Activated naive CD4-positive, alpha-beta T cell treated with anti-CD3 and anti-CD28 coated beads for 36 hours (primary cell): Measurements from ENCODE around the gene HDGFL3. TPM values are rescaled to one million over a fixed set of nuclear protein-coding genes. Genes with fewer than 3 reads are reported as not detected.
"Not testable (repeated sequence)": the region's sequence is repeated elsewhere in the genome, so short reads cannot be mapped to it uniquely, and the experiment has no call there.

Experiments used
- CTCF ChIA-PET: fragments of 350-600 bp; sonication (Branson Sonifier 250); formaldehyde crosslinking; loops from one replicate; lab custom pipeline; 2021; ENCODE audit warnings: antibody characterized with exemption; lab: Charles Lee
- DNase-seq: peaks from one replicate; pipeline ENCODE4 v3.0.0-alpha.2; 2020
- H3K27ac Mint-ChIP-seq: one replicate; pipeline ENCODE4 v1.8.0; 2021; ENCODE audit warnings: mild to moderate bottlenecking, mixed read lengths
- H3K27me3 Mint-ChIP-seq: one replicate; pipeline ENCODE4 v1.8.0; 2021; ENCODE audit warnings: low read depth, mixed read lengths
- H3K36me3 Mint-ChIP-seq: one replicate; pipeline ENCODE4 v1.8.0; 2021; ENCODE audit warnings: low read depth, mixed read lengths
- H3K4me1 Mint-ChIP-seq: one replicate; pipeline ENCODE4 v1.8.0; 2021; ENCODE audit warnings: low read depth, mixed read lengths
- H3K4me3 Mint-ChIP-seq: one replicate; pipeline ENCODE4 v1.8.0; 2021; ENCODE audit warnings: mild to moderate bottlenecking, moderate library complexity, mixed read lengths
- H3K9me3 Mint-ChIP-seq: one replicate; pipeline ENCODE4 v1.8.0; 2021; ENCODE audit warnings: mixed read lengths
- intact Hi-C: fragments of 100-400 bp; cut with micrococcal nuclease; formaldehyde crosslinking; loops from one replicate; pipeline ENCODE4 v1.15.1; 2023
- total RNA-seq, 2 experiments: library from RNA; stranded (reverse); gene quantifications; one replicate each; pipeline ENCODE4 v1.2.3, GENCODE V29; 2021

HDGFL3 gene
- total RNA-seq, 2 experiments from 2014 or later = 5.9 to 8.1 TPM

- no peak for DNase-seq
- Mint-ChIP-seq H3K27me3 (peaks cover 58% of the 10 kb centered on the region), H3K36me3 (no peaks in the 10 kb centered on the region), H3K9me3 (no peaks in the 10 kb centered on the region), H3K27ac (no peak overlapping the region), H3K4me1 (peaks cover 16% of the 10 kb centered on the region), H3K4me3 (peak overlapping the region; percentile 81)
- intact Hi-C loops = loop anchor here (2.0 to 10.0 kb wide), 4 partner anchors 41 to 99 kb away; partner anchors contain the start of genes BTBD1, C15orf40 and HDGFL3
- CTCF ChIA-PET = no interaction called here
Measured at GRCh38 chr15:83107841-83108181, 99.8 kb downstream of the HDGFL3 start.

- CTCF ChIA-PET = no interaction called here
- no peaks in the 10 kb centered on the region for H3K36me3 Mint-ChIP-seq
- no peaks in the 10 kb centered on the region for H3K9me3 Mint-ChIP-seq
- peaks cover 59% of the 10 kb centered on the region for H3K27me3 Mint-ChIP-seq
- intact Hi-C loops = loop anchor here (5.0 to 10.0 kb wide), 2 partner anchors 62 to 100 kb away; partner anchors contain the start of gene HDGFL3
- H3K4me1 Mint-ChIP-seq = peaks cover 16% of the 10 kb centered on the region
- peak; percentile 13 for DNase-seq
- no peak within 1 kb of the TSS for H3K27ac Mint-ChIP-seq
- peak within 1 kb of the TSS; percentile 81 for H3K4me3 Mint-ChIP-seq
Measured at GRCh38 chr15:83106994-83107840, 100.4 kb downstream of the HDGFL3 start, which contains the start of gene TM6SF1. Gene TM6SF1 (plus strand): TSS chr15:83107645. CDS start chr15:83107681, 36 bp downstream.

- Mint-ChIP-seq H3K4me1 (peaks cover 16% of the 10 kb centered on the region), H3K36me3 (no peaks in the 10 kb centered on the region), H3K4me3 (no peak overlapping the region), H3K9me3 (no peaks in the 10 kb centered on the region), H3K27me3 (peaks cover 60% of the 10 kb centered on the region), H3K27ac (no peak overlapping the region)
- DNase-seq = no peak
- CTCF ChIA-PET = no interaction called here
- intact Hi-C loops = loop anchor here (5.0 to 10.0 kb wide), 2 partner anchors 61 to 102 kb away; partner anchors contain the start of gene HDGFL3
Measured at GRCh38 chr15:83105440-83105839, 102.2 kb downstream of the HDGFL3 start.

- no peak overlapping the region for H3K4me3 Mint-ChIP-seq
- no peaks in the 10 kb centered on the region for H3K9me3 Mint-ChIP-seq
- CTCF ChIA-PET = no interaction called here
- H3K27me3 Mint-ChIP-seq = peaks cover 54% of the 10 kb centered on the region
- peaks cover 15% of the 10 kb centered on the region for H3K4me1 Mint-ChIP-seq
- intact Hi-C loops = loop anchor here (10.0 kb wide), 1 partner anchor 59 kb away; no protein-coding TSS in a partner anchor
- DNase-seq = no peak
- no peaks in the 10 kb centered on the region for H3K36me3 Mint-ChIP-seq
- H3K27ac Mint-ChIP-seq = no peak overlapping the region
Measured at GRCh38 chr15:83104141-83104540, 103.5 kb downstream of the HDGFL3 start.

GRCh38 chr15:83102346-83102745, 105.3 kb downstream of the HDGFL3 start:
- intact Hi-C loops = loop anchor here (10.0 kb wide), 1 partner anchor 58 kb away; no protein-coding TSS in a partner anchor

GRCh38 chr15:83100097-83100646, 107.5 kb downstream of the HDGFL3 start:
- DNase-seq = no peak
- H3K4me3 Mint-ChIP-seq = no peak overlapping the region
- peaks cover 33% of the 10 kb centered on the region for H3K27me3 Mint-ChIP-seq
- no peaks in the 10 kb centered on the region for H3K36me3 Mint-ChIP-seq
- peaks cover 9% of the 10 kb centered on the region for H3K9me3 Mint-ChIP-seq
- H3K27ac Mint-ChIP-seq = no peak overlapping the region
- CTCF ChIA-PET = interaction anchor here (0.7 to 1.1 kb wide), 3 partner anchors 9 to 1618 kb away, joined by 3 read pairs; no protein-coding TSS in a partner anchor
- H3K4me1 Mint-ChIP-seq = no peaks in the 10 kb centered on the region
- intact Hi-C loops = loop anchor here (10.0 kb wide), 1 partner anchor 55 kb away; no protein-coding TSS in a partner anchor

More at GRCh38 chr15:83102346-83102745, 105.3 kb downstream of the HDGFL3 start:
- Mint-ChIP-seq H3K9me3 (peaks cover 9% of the 10 kb centered on the region), H3K4me1 (peaks cover 3% of the 10 kb centered on the region), H3K36me3 (no peaks in the 10 kb centered on the region), H3K4me3 (no peak overlapping the region), H3K27me3 (peaks cover 46% of the 10 kb centered on the region), H3K27ac (no peak overlapping the region)
- CTCF ChIA-PET = no interaction called here
- no peak for DNase-seq

GRCh38 chr15:83099290-83099689, 108.3 kb downstream of the HDGFL3 start:
- Mint-ChIP-seq H3K36me3 (no peaks in the 10 kb centered on the region), H3K4me3 (no peak overlapping the region), H3K4me1 (no peaks in the 10 kb centered on the region), H3K9me3 (peaks cover 9% of the 10 kb centered on the region), H3K27ac (no peak overlapping the region), H3K27me3 (peaks cover 29% of the 10 kb centered on the region)
- intact Hi-C loops = no loop called here
- CTCF ChIA-PET = no interaction called here
- no peak for DNase-seq

- Mint-ChIP-seq H3K36me3 (no peaks in the 10 kb centered on the region), H3K27ac (no peak overlapping the region), H3K4me3 (no peak overlapping the region), H3K4me1 (peaks cover under 1% of the 10 kb centered on the region), H3K9me3 (peaks cover 9% of the 10 kb centered on the region), H3K27me3 (peaks cover 22% of the 10 kb centered on the region)
- intact Hi-C loops = no loop called here
- CTCF ChIA-PET = no interaction called here
- no peak for DNase-seq
Measured at GRCh38 chr15:83098079-83098478, 109.5 kb downstream of the HDGFL3 start.

GRCh38 chr15:83094583-83094982, 113.0 kb downstream of the HDGFL3 start:
- no peak for DNase-seq
- peaks cover 6% of the 10 kb centered on the region for H3K27me3 Mint-ChIP-seq
- intact Hi-C loops = no loop called here
- H3K27ac Mint-ChIP-seq = no peak overlapping the region
- H3K4me3 Mint-ChIP-seq = no peak overlapping the region
- H3K36me3 Mint-ChIP-seq = no peaks in the 10 kb centered on the region
- H3K4me1 Mint-ChIP-seq = peaks cover 8% of the 10 kb centered on the region
- CTCF ChIA-PET = no interaction called here
- peaks cover 9% of the 10 kb centered on the region for H3K9me3 Mint-ChIP-seq

- intact Hi-C loops = no loop called here
- H3K27ac Mint-ChIP-seq = peak overlapping the region; percentile 37
- CTCF ChIA-PET = interaction anchor here (1.3 kb wide), 1 partner anchor 10 kb away, joined by 4 read pairs; no protein-coding TSS in a partner anchor
- H3K9me3 Mint-ChIP-seq = no peaks in the 10 kb centered on the region
- peaks cover 8% of the 10 kb centered on the region for H3K4me1 Mint-ChIP-seq
- H3K36me3 Mint-ChIP-seq = no peaks in the 10 kb centered on the region
- DNase-seq = peak; percentile 39
- H3K27me3 Mint-ChIP-seq = no peaks in the 10 kb centered on the region
- H3K4me3 Mint-ChIP-seq = no peak overlapping the region
Measured at GRCh38 chr15:83092309-83092976, 115.2 kb downstream of the HDGFL3 start.

- DNase-seq, H3K36me3 Mint-ChIP-seq, H3K4me1 Mint-ChIP-seq, intact Hi-C loops, H3K27me3 Mint-ChIP-seq, H3K4me3 Mint-ChIP-seq, H3K9me3 Mint-ChIP-seq: not testable (repeated sequence)
- peak overlapping the region; percentile 37 for H3K27ac Mint-ChIP-seq
- CTCF ChIA-PET = interaction anchor here (1.3 kb wide), 1 partner anchor 10 kb away, joined by 4 read pairs; no protein-coding TSS in a partner anchor
Measured at GRCh38 chr15:83091965-83092308, 115.7 kb downstream of the HDGFL3 start.

- Mint-ChIP-seq H3K27ac (no peak overlapping the region), H3K4me3 (no peak overlapping the region), H3K27me3 (peaks cover 2% of the 10 kb centered on the region), H3K9me3 (no peaks in the 10 kb centered on the region), H3K4me1 (peaks cover 8% of the 10 kb centered on the region), H3K36me3 (no peaks in the 10 kb centered on the region)
- intact Hi-C loops = no loop called here
- CTCF ChIA-PET = no interaction called here
- DNase-seq = no peak
Measured at GRCh38 chr15:83090465-83090864, 117.2 kb downstream of the HDGFL3 start.
